HG02642 (cell line): ENCODE results near the gene CYREN.
A peak's percentile ranks its signal among the peaks of the same experiment; 100 is the strongest.
"Not testable (repeated sequence)": the region's sequence is repeated elsewhere in the genome, so short reads cannot be mapped to it uniquely, and the experiment has no call there.

Experiments used
- ATAC-seq: cut with Tn5 transposase; IDR thresholded peaks from one replicate; pipeline ENCODE4 v1.9.1; 2021; ENCODE audit warnings: mild to moderate bottlenecking; ENCODE audit not compliant: unreplicated experiment, poor library complexity

CYREN gene

DNA sequence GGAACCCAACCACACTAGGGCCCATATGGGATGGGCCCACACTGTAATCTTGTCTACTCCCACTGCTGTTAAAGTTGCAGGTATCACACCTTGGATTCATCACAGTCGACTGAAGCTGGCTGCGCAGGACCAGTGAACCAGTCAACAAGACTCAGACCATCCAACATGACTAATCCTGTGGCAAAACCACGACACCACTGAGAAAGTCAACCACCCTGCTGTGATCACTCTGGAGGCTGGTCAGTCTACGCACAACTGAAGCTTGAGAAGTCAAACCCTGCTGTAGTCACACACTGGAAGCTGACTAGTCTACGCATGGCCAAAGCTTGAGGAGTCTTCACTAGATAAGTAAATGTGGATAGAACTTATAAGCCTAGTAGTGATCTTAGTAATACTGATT, 9.6 kb upstream of the CYREN start:
- no peak for ATAC-seq

GRCh38 chr7:135179321-135179925, 8.9 kb upstream of the CYREN start:
- ATAC-seq = no peak

DNA sequence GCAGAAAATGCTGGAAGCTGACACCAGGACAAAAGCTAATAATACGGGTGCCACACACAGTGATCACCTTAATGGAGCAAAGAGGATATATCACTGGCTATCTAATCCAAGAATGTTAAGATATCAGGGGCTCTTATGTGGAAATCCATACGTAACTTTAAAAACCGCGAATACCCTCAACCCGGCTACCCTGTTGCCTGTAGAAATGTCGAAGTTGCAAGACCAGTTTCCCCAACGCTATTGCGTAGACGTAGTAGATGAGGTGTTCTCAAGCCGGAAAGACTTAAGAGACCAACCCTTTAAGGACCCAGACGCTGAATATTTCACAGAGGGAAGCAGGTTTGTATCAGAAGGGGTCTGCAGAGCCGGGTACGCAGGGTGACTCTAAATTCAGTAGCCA, 7.9 kb upstream of the CYREN start:
- ATAC-seq = no peak

- ATAC-seq = no peak
Measured at GRCh38 chr7:135177028-135177696, 6.7 kb upstream of the CYREN start.

GRCh38 chr7:135175931-135176330, 5.4 kb upstream of the CYREN start:
- ATAC-seq = no peak

DNA sequence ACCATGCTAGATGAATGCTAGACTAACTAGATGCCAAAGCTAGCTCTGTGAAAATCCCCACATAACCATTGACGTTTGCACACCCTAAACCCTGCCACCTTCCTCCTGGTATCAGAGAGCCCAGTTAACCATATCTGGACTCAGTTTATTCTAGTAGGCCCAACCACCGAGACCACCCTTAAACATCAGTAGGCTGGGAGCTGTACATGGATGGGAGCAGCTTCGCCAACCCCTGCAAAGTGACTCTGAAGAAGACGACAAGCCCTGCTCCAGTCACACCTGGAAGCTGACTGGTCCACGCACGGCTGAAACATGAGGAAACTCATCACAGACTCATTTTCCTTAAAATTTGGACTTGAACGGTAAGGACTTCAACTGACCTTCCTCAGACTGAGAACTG, 4.4 kb upstream of the CYREN start:
- ATAC-seq = no peak

DNA sequence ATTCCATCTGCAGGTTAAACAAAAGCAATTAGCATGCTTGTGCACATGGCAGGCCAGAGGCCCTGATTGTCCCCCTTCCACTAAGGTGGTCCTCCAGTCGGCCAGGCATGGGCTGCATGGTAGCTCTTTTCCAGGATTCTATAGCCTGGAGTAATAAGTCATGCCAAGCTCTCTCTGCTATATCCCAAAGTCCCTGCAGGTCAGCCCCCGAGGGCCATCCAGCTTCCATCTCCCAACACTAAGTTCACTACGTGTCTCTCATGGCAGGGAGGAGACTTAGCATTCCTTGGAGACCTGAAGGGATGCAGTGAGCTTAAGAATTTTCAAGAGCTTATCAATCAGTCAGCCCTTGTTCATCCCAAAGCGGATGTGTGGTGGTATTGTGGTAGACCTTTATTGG, 3.4 kb upstream of the CYREN start:
- ATAC-seq = not testable (repeated sequence)

GRCh38 chr7:135171581-135172291, 1.2 kb upstream of the CYREN start:
- not testable (repeated sequence) for ATAC-seq

- peak; percentile 27 for ATAC-seq
Measured at GRCh38 chr7:135170998-135171481, 533 bp upstream of the CYREN start.

GRCh38 chr7:135169964-135170273, 588 bp downstream of the CYREN start:
- no peak for ATAC-seq

GRCh38 chr7:135169141-135169963, 1.2 kb downstream of the CYREN start:
- ATAC-seq = peak; percentile 40

- ATAC-seq = no peak
Measured at GRCh38 chr7:135168489-135169140, 1.9 kb downstream of the CYREN start.

DNA sequence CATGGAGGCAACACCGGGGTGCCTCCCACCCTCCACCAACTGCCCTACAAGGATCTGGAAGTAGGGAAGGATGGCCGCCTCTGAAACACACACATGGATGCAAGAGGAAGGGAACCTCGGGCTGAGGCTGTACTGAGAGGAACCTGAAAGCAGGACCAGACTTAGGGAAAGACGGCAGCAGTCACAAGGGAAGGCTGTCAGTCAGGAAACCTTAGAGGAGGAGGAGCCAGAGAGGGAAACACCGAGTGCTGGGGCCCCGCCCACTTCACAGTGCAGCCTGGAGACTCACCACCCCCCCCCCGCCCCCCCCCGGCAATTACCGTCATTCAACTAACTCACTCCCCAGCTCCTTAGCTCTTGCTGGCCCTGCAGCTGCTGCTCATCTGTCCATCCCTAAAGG, 2.5 kb downstream of the CYREN start:
- ATAC-seq = no peak

GRCh38 chr7:135167365-135167917, 3.1 kb downstream of the CYREN start:
- ATAC-seq = no peak

- ATAC-seq = no peak
Measured at GRCh38 chr7:135166338-135166990, 4.0 kb downstream of the CYREN start.

DNA sequence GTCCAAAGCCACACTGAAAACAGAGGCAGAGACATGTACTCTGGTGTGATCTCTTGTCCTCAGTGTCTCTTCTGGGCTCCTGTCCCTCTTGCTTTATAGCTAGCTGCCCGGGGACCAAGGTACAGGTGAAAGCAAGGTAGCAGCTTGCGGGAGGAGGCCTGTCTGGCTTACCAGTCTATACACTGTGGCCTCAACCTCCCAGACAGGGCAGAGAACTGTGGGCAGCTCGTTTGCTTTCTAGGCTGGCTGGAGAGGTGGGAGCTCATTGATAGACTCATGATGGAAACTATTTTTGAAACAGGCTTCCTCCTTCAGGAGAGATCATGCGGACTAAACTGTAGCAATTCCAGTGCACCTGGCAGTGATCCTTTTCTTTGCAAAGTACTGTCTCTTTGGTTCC, 4.6 kb downstream of the CYREN start:
- no peak for ATAC-seq

GRCh38 chr7:135164357-135165061, 6.0 kb downstream of the CYREN start:
- ATAC-seq = no peak

DNA sequence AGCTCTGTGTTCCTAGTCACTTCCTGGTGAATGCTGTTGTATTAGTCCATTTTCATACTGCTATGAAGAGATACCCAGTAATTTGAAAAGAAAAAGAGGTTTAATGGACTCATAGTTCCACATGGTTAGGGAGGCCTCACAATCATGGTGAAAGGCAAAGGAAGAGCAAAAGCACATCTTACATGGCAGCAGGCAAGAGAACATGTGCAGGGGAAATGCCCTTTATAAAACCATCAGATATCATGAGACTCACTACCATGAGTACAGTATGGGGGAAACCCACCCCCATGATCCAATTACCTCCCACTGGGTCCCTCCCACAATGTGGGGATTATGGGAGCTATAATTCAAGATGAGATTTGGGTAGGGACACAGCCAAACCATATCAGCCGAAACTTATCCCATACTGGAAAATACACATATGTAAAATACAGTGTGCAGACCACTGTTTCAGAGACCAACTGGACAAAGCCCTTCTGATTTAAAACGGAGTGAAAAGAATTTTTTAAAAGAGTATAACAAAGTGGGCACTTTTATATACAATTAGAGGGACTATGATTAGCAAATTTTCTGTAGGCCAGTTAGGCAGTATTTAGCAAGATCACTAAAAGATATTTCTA, 8.0 kb downstream of the CYREN start:
- ATAC-seq = no peak
